Measurements from ENCODE around the gene NFATC2IP. TPM values are rescaled to one million over a fixed set of nuclear protein-coding genes. Genes with fewer than 3 reads are reported as not detected.

The NFATC2IP gene
- total and polyA plus RNA-seq, 9 of the 15 experiments (the other 6 are each of a cell fraction or from before 2014, with no cell fraction given), result 15.6 to 106 (median 46.9) TPM

DNA sequence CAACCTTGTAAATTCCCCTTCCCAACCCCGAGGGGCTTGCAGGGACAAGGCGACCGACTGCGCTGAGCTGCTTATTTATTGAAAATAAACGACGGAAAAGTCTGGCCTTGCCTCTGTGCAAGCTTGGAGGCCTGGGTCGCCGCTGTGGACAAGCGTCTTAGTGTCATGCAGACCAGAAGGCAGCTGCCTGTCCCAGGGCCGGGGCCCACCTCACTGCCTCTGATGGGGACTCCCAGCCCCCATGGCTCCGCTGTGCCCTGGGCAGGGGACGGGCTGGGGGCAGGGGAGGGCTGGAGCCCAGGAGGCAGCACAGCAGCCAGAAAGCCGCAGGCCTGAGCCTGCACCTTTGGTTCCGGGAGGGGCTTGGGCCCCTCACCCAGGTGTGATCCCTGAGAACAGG lies 46.4 kb upstream of the NFATC2IP start:
- Histone ChIP-seq H3K9me1 (ENCODE audit: control insufficient read depth, insufficient read depth, low read length) (peaks cover 4% of the 10 kb centered on the region), H3K4me1 (replicated peaks in 1 of 2; ENCODE audit: control insufficient read depth in 2 of 2, insufficient read depth in 2 of 2, low read length in 2 of 2) (peaks cover 0 to 28% of the 10 kb centered on the region in 2 experiments; a peak in 2 of 5 replicates), H3K36me3 (ENCODE audit: control insufficient read depth, insufficient read depth, low read length) (no peaks in the 10 kb centered on the region), H3K27ac (ENCODE audit: extremely low read depth, low read depth, low read length) (no peak overlapping the region), H4K20me1 (replicated peaks; ENCODE audit: control insufficient read depth, insufficient read depth, low read length) (no peaks in the 10 kb centered on the region), H3K79me2 (ENCODE audit: control insufficient read depth, insufficient read depth, low read length) (no peaks in the 10 kb centered on the region), H3K27me3 (ENCODE audit: control insufficient read depth in 2 of 2, insufficient read depth in 2 of 2, low read length in 2 of 2) (no peaks in the 10 kb centered on the region), H3K4me2 (ENCODE audit: insufficient read depth, low read length) (no peak overlapping the region), H3K9ac (ENCODE audit: insufficient read depth in 1 of 2, low read depth in 2 of 2, low read length in 2 of 2) (no peak overlapping the region), H2AFZ (ENCODE audit: low read depth, low read length) (no peak overlapping the region), H3K9me3 (replicated peaks; ENCODE audit: control insufficient read depth, insufficient read depth, low read depth, low read length) (no peaks in the 10 kb centered on the region), H3K4me3 (no peak overlapping the region)
- intact Hi-C loops (cut with micrococcal nuclease), result no loop called here
- DNase-seq (ENCODE audit: extremely low read depth in 1 of 4, low spot score in 3 of 4) (no peak), FAIRE-seq (no peak), ATAC-seq (no peak)
- ChIA-PET POLR2A (no interaction called here), CTCF (ENCODE audit: low intra/inter-chr PET ratio) (no interaction called here)
- WGBS (ENCODE audit: insufficient coverage, low coverage, missing lambda C conversion rate), result 60% methylated on average over 10 of the region's 14 CpGs
- no TSS peak for BruUV-seq (replicated peaks)
- in situ Hi-C loops (cut with MboI), result no loop called here
- TF ChIP-seq SRF (CRISPR knock-in tag; IDR thresholded peaks at IDR 0.05), result no peak
- TF ChIP-seq ATF7 (IDR thresholded peaks at IDR 0.05), result no peak
- no peak for TF ChIP-seq ZNF121 (CRISPR knock-in tag; conservative IDR thresholded peaks at IDR 0.05)
- TF ChIP-seq ZNF124 (CRISPR knock-in tag; IDR thresholded peaks at IDR 0.05), result no peak
- TF ChIP-seq IRF2 (CRISPR knock-in tag; IDR thresholded peaks at IDR 0.05), result no peak

DNA sequence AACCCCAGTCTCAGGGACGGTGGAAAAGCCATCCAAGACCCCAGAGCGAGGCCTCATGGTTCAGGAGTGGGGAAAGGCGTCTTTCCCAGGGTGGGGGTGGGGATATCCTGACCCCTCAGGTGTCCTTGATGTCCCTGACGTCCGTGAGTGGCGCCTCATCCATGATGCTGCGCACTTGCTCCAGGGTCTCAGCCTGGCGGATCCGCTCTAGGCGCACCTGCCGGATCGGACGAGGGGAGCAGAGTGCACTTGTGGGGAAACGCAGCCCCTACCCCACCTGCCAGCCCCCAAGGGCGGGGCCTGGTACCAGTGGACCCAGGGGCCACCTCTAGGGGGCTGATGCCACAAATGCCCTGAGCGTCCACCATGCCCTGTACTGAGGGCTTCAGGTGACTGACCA lies 45.9 kb upstream of the NFATC2IP start:
- no peak for FAIRE-seq
- ATAC-seq, result no peak
- BruUV-seq (replicated peaks), result no TSS peak
- Histone ChIP-seq H4K20me1 (replicated peaks; ENCODE audit: control insufficient read depth, insufficient read depth, low read length) (no peaks in the 10 kb centered on the region), H3K9me3 (replicated peaks; ENCODE audit: control insufficient read depth, insufficient read depth, low read depth, low read length) (no peaks in the 10 kb centered on the region), H3K4me1 (replicated peaks in 1 of 2; ENCODE audit: control insufficient read depth in 2 of 2, insufficient read depth in 2 of 2, low read length in 2 of 2) (peaks cover 0 to 28% of the 10 kb centered on the region in 2 experiments; a peak in 2 of 5 replicates), H2AFZ (ENCODE audit: low read depth, low read length) (no peak overlapping the region), H3K9me1 (ENCODE audit: control insufficient read depth, insufficient read depth, low read length) (peaks cover 4% of the 10 kb centered on the region), H3K27me3 (ENCODE audit: control insufficient read depth in 2 of 2, insufficient read depth in 2 of 2, low read length in 2 of 2) (no peaks in the 10 kb centered on the region), H3K4me3 (no peak overlapping the region), H3K36me3 (ENCODE audit: control insufficient read depth, insufficient read depth, low read length) (no peaks in the 10 kb centered on the region), H3K9ac (ENCODE audit: insufficient read depth in 1 of 2, low read depth in 2 of 2, low read length in 2 of 2) (0 out of 4 replicates have a peak overlapping the region, but pooled peaks of 1 of the 2 experiments have one; percentile 35), H3K4me2 (ENCODE audit: insufficient read depth, low read length) (no peak overlapping the region), H3K27ac (ENCODE audit: extremely low read depth, low read depth, low read length) (no peak overlapping the region), H3K79me2 (ENCODE audit: control insufficient read depth, insufficient read depth, low read length) (no peaks in the 10 kb centered on the region)
- in situ Hi-C loops (cut with MboI) (no loop called here), intact Hi-C loops (cut with micrococcal nuclease) (no loop called here)
- TF ChIP-seq, protein P1, sequence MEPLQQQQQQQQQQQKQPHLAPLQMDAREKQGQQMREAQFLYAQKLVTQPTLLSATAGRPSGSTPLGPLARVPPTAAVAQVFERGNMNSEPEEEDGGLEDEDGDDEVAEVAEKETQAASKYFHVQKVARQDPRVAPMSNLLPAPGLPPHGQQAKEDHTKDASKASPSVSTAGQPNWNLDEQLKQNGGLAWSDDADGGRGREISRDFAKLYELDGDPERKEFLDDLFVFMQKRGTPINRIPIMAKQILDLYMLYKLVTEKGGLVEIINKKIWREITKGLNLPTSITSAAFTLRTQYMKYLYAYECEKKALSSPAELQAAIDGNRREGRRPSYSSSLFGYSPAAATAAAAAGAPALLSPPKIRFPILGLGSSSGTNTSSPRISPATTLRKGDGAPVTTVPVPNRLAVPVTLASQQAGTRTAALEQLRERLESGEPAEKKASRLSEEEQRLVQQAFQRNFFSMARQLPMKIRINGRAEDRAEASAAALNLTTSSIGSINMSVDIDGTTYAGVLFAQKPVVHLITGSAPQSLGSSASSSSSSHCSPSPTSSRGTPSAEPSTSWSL (CRISPR knock-in tag; IDR thresholded peaks at IDR 0.05; ENCODE audit: borderline replicate concordance), result no peak
- ChIA-PET CTCF (ENCODE audit: low intra/inter-chr PET ratio) (no interaction called here), POLR2A (no interaction called here)
- WGBS (ENCODE audit: insufficient coverage, low coverage, missing lambda C conversion rate), result 90% methylated on average over 13 of the region's 16 CpGs
- DNase-seq (ENCODE audit: extremely low read depth in 1 of 4, low spot score in 3 of 4), result no peak

All from K562 (cell line).